HG03439 (cell line): ENCODE measurements around the gene CKAP5.
"Not testable (repeated sequence)": the region's sequence is repeated elsewhere in the genome, so short reads cannot be mapped to it uniquely, and the experiment has no call there.

Experiments
- ATAC-seq: cut with Tn5 transposase; IDR thresholded peaks from one replicate; pipeline ENCODE4 v1.9.1; 2021; ENCODE audit warnings: mild to moderate bottlenecking, moderate library complexity; ENCODE audit not compliant: unreplicated experiment

The CKAP5 gene

DNA sequence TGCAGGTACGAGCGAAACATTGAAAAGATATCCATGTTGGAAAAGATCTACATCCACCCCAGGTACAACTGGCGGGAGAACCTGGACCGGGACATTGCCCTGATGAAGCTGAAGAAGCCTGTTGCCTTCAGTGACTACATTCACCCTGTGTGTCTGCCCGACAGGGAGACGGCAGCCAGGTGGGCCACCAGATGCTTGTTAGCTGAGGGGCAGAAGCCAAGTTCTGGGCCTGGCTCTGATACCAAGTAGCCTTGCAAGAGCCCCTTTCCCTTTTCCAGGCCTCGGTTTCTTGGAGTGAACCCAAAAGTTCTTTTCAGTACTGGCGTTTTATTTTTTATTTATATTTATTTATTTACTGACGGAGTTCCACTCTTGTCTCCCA lies 117.4 kb downstream of the CKAP5 start:
- ATAC-seq, result no peak

- no peak for ATAC-seq
These were observed 118.0 kb downstream of the CKAP5 start for GRCh38 chr11:46727952-46728658.

DNA sequence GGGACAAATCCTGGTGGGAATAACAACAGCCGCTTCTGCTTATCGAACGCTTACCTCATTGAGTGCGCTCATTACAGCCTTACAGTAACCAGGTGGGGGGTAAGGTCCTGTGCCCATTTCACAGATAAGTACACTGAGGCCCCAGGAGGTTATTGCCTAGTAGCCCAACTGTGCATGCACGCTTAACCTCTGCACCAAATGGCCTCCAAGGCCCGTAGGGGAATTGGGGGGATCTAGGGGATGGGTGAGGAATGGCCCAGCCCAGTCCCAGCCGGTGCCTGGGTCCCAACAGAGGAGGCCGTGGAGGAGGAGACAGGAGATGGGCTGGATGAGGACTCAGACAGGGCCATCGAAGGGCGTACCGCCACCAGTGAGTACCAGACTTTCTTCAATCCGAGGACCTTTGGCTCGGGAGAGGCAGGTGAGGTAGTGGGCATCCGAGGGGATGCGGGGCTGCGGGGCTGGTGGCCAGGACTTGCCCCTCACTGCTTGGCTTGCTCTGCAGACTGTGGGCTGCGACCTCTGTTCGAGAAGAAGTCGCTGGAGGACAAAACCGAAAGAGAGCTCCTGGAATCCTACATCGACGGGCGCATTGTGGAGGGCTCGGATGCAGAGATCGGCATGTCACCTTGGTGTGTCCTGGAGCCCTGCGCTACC lies 119.7 kb downstream of the CKAP5 start:
- ATAC-seq, result no peak

GRCh38 chr11:46725338-46726205 lies 120.5 kb downstream of the CKAP5 start:
- no peak for ATAC-seq

GRCh38 chr11:46724088-46724487 lies 122.0 kb downstream of the CKAP5 start:
- no peak for ATAC-seq

DNA sequence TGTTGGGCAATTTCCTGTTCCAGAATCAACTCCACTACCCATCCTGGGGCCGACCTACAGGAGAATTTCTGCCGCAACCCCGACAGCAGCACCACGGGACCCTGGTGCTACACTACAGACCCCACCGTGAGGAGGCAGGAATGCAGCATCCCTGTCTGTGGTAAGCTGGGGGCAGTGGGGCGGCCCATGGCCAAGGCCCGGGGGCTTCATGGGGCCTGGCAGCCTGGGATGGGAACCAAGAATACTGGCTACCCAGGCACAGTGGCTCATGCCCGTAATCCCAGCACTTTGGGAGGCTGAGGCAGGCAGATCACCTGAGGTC lies 122.8 kb downstream of the CKAP5 start:
- no peak for ATAC-seq

- ATAC-seq, result no peak
These were observed 123.3 kb downstream of the CKAP5 start for GRCh38 chr11:46722566-46723358.

GRCh38 chr11:46721286-46721685 lies 124.8 kb downstream of the CKAP5 start:
- no peak for ATAC-seq

DNA sequence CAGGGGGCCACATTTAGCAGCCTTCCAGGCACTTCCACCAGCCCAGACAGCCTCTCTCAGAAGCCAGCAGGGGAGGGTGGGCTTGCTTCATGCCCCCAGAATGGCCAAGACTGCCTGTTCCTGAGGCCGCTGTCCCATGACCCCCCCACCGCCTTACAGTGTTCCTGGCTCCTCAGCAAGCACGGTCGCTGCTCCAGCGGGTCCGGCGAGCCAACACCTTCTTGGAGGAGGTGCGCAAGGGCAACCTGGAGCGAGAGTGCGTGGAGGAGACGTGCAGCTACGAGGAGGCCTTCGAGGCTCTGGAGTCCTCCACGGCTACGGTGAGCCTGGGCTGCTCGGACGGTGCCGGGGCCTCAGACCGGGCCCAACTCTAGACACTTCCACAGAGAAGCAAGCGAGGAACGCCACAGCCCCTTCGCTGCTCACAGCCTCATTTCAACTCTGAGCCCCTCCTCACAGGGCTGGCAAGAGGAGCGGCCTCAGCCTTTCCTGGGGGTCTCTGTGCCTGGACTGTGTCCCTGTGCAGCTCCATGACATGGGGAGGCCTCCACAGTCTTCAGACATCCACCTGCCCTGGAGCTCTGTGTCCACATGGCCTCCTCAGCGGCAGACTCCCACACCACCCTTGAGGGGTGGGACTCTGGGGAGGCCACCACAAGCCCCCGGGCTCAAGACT lies 126.4 kb downstream of the CKAP5 start:
- no peak for ATAC-seq

- ATAC-seq, result no peak
These were observed 127.0 kb downstream of the CKAP5 start, which contains the start of gene F2 for GRCh38 chr11:46719048-46719542. F2 (plus strand) TSS chr11:46719213; CDS start chr11:46719236, 23 bp downstream.

GRCh38 chr11:46718155-46719019 lies 127.7 kb downstream of the CKAP5 start:
- ATAC-seq, result no peak

DNA sequence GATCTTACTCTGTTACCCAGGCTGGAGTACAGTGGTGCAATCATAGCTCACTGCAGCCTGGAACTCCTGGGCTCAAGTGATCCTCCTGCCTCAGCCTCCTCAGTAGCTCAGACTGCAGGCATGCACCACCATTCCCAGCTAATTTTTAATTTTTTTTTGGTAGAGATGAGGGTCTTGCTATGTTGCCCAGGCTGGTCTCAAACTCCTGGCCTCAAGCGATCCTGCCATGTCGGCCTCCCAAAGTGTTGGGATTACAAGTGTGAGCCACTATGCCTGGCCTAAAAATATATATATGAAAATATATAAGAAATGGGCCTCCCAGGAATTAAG lies 128.3 kb downstream of the CKAP5 start:
- ATAC-seq, result not testable (repeated sequence)

- no peak for ATAC-seq
These were observed 133.1 kb downstream of the CKAP5 start for GRCh38 chr11:46712874-46713576.

GRCh38 chr11:46711303-46711702 lies 134.8 kb downstream of the CKAP5 start:
- no peak for ATAC-seq

- ATAC-seq, result no peak
These were observed 135.2 kb downstream of the CKAP5 start for GRCh38 chr11:46710821-46711269.

GRCh38 chr11:46709351-46709750 lies 136.7 kb downstream of the CKAP5 start:
- not testable (repeated sequence) for ATAC-seq

- no peak for ATAC-seq
These were observed 139.2 kb downstream of the CKAP5 start for GRCh38 chr11:46706886-46707285.

- no peak for ATAC-seq
These were observed 140.9 kb downstream of the CKAP5 start for GRCh38 chr11:46705070-46705688.
